Brain microvascular endothelial cell (primary cell): ENCODE measurements around the gene ATRN.
"Not testable (repeated sequence)": the region's sequence is repeated elsewhere in the genome, so short reads cannot be mapped to it uniquely, and the experiment has no call there.

Experiments
- DNase-seq: peaks from one replicate; pipeline ENCODE4 v3.0.0-alpha.2; 2020
- H3K27ac ChIP-seq: fragments of 250-450 bp; sonication (Bioruptor Pico); 2 replicates; pipeline ENCODE4 v1.5.1; 2020; ENCODE audit warnings: mild to moderate bottlenecking, moderate library complexity
- H3K27me3 ChIP-seq: fragments of 250-450 bp; sonication (Bioruptor Pico); replicated peaks from 2 replicates; pipeline ENCODE4 v1.5.1; 2020; ENCODE audit warnings: mild to moderate bottlenecking
- H3K36me3 ChIP-seq: fragments of 250-450 bp; sonication (Bioruptor Pico); replicated peaks from 2 replicates; pipeline ENCODE4 v1.5.1; 2020; ENCODE audit warnings: mild to moderate bottlenecking
- H3K4me3 ChIP-seq: 2 replicates; pipeline ENCODE4 v1.5.1; 2011; ENCODE audit warnings: low read depth, mild to moderate bottlenecking, control low read depth, low read length, moderate library complexity
- in situ Hi-C: cut with HindIII; loops from 2 replicates; pipeline ENCODE4 v1.10.0; 2017; ENCODE audit warnings: low sequenced_read_pairs, low pct_ligation_motif_present
- TF ChIP-seq, protein P1 (sequence below): IDR thresholded peaks from 2 replicates; pipeline ENCODE4 v1.5.1; 2011; ENCODE audit warnings: low read depth, mild to moderate bottlenecking, moderate library complexity, low read length, control low read depth, inconsistent platforms; ENCODE audit errors: missing control alignments

The ATRN gene

DNA sequence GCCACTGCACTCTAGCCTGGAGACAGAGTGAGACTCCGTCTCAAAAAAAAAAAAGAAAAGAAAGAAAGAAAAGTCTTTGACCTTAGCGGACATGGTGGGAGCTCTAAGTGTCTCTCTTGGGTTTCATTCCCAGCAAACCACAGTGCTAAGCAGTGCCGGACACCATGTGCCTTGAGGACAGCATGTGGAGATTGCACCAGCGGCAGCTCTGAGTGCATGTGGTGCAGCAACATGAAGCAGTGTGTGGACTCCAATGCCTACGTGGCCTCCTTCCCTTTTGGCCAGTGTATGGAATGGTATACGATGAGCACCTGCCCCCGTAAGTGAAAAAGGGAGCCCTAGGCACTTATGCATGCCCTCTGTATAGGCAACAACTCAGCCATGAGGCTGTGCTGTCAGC lies 112.9 kb downstream of the ATRN start:
- peaks cover 6% of the 10 kb centered on the region for H3K36me3 ChIP-seq
- TF ChIP-seq, protein P1, sequence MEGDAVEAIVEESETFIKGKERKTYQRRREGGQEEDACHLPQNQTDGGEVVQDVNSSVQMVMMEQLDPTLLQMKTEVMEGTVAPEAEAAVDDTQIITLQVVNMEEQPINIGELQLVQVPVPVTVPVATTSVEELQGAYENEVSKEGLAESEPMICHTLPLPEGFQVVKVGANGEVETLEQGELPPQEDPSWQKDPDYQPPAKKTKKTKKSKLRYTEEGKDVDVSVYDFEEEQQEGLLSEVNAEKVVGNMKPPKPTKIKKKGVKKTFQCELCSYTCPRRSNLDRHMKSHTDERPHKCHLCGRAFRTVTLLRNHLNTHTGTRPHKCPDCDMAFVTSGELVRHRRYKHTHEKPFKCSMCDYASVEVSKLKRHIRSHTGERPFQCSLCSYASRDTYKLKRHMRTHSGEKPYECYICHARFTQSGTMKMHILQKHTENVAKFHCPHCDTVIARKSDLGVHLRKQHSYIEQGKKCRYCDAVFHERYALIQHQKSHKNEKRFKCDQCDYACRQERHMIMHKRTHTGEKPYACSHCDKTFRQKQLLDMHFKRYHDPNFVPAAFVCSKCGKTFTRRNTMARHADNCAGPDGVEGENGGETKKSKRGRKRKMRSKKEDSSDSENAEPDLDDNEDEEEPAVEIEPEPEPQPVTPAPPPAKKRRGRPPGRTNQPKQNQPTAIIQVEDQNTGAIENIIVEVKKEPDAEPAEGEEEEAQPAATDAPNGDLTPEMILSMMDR, result no peak
- no peaks in the 10 kb centered on the region for H3K27me3 ChIP-seq
- DNase-seq, result no peak
- no peak overlapping the region for H3K27ac ChIP-seq
- in situ Hi-C loops, result no loop called here
- no peak overlapping the region for H3K4me3 ChIP-seq

DNA sequence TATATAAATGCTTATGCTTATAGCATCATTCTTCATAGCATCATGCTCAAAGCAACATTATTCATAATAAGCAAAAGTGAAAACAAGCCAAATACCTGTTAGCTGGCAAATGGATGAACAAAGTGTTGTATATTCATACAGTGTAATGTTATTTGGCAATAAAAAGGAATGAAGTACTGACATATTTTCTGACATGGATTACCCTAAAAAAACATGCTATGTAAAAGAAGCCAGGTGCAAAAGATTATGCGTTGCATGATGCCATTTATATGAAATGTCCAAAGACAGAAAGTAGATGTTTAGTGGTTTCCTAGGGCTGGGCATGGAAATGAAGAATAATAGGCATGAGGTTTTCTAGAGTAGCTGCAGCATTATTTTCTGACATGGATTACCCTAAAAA lies 115.3 kb downstream of the ATRN start:
- Histone ChIP-seq H3K4me3 (no peak overlapping the region), H3K27ac (no peak overlapping the region), H3K27me3 (no peaks in the 10 kb centered on the region), H3K36me3 (peaks cover 6% of the 10 kb centered on the region)
- no peak for DNase-seq
- in situ Hi-C loops, result no loop called here
- TF ChIP-seq, protein P1, result no peak

DNA sequence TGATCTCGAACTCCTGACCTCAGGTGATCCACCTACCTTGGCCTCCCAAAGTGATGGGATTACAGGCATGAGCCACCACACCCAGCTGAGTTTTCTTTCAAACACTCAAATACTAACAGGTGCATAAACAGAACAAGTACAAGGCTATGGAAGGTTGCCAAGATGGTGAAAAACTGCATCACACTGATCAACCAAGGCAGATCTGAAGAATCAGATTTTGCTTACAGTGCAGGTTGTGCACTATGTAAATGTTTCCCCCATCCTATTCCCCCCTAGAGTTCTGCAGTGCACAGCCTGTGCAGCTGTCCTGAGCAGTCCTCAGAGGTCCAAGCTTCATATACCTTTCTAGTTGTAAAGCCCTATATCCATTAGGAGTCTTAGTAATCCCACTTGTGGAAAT lies 119.3 kb downstream of the ATRN start:
- in situ Hi-C loops, result no loop called here
- Histone ChIP-seq H3K27ac (no peak overlapping the region), H3K27me3 (no peaks in the 10 kb centered on the region), H3K4me3 (no peak overlapping the region), H3K36me3 (peaks cover 22% of the 10 kb centered on the region)
- TF ChIP-seq, protein P1, result no peak
- no peak for DNase-seq

DNA sequence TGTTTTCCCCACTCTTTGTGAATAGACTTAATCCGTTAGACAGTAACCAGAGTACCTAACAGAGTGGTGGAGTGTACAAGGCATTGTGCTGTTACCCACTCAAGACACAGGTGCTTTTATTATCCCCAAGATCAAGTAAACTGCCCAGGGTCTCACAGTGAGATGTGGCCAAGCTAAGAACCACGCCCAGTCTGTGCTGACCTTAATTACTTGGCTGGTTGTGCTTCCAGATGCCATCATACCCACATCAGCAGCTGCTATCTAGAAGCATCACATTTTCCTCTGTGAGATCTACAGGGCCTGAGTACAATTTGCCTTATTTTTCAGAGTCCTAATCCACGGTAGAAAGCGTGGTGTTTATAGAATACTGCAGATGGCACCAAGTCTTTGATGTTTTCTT lies 122.1 kb downstream of the ATRN start:
- Histone ChIP-seq H3K27ac (no peak overlapping the region), H3K4me3 (no peak overlapping the region), H3K27me3 (no peaks in the 10 kb centered on the region), H3K36me3 (peaks cover 26% of the 10 kb centered on the region)
- TF ChIP-seq, protein P1, result no peak
- DNase-seq, result no peak
- in situ Hi-C loops, result no loop called here

DNA sequence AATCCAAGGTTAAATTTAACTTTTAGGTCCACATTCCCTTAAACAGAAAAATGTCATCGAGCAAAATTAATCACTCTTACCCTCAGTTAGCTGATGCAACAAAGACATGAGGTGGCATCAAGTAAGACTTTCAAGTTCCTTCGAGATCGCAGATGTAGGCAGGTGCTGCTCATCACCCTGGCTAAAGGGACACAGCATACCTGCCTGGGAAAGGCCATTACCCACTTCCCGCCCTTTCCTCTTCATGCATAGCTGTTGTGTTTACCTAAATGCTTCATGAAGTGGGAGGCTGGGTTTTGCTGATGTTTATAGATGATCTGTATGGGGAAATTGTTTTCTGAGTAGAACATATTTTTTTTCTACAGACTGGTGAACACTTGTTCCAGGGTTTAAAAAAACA lies 124.7 kb downstream of the ATRN start:
- in situ Hi-C loops, result no loop called here
- TF ChIP-seq, protein P1, result no peak
- Histone ChIP-seq H3K4me3 (no peak overlapping the region), H3K27me3 (no peaks in the 10 kb centered on the region), H3K36me3 (peaks cover 31% of the 10 kb centered on the region), H3K27ac (no peak overlapping the region)
- DNase-seq, result no peak

DNA sequence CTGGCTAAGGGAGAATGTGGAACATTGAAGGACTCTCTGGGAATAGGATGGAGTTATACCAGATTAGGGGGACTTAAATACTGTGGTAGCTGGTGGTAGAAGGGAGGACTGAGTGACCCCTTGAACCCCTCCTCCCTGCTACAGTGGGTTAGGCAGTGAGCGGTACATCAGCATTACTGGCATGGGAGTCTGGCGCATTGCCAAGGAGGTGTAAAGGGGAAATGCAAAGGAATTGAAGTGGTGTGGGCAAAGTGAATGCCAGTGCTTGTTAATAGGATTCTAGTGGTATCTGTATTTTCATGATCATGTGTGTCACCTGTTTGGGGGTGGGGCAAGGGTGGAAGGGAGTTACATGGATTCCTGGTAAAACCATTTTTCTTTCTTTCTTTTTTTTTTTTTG lies 132.3 kb downstream of the ATRN start:
- H3K36me3 ChIP-seq, result peaks cover 15% of the 10 kb centered on the region
- H3K4me3 ChIP-seq, result no peak overlapping the region
- no peak for DNase-seq
- TF ChIP-seq, protein P1, result no peak
- no peaks in the 10 kb centered on the region for H3K27me3 ChIP-seq
- in situ Hi-C loops, result no loop called here
- H3K27ac ChIP-seq, result no peak overlapping the region

DNA sequence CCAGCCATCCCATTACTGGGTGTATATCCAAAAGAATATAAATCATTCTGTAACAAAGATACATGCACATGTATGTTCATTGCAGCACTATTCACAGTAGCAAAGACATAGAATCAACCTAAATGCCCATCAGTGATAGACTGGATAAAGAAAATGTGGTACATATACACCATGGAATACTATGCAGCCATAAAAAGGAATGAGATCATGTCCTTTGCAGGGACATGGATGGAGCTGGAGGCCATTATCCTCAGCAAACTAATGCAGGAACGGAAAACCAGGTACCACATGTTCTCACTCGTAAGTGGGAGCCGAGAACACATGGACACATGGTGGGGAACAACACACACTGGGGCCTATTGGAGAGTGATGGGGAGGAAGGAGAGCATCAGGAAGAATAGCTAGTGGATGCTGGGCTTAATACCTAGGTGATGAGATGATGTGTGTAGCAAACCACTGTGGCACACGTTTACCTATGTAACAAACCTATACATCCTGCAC lies 134.6 kb downstream of the ATRN start:
- DNase-seq, in situ Hi-C loops, H3K27ac ChIP-seq, H3K4me3 ChIP-seq, H3K27me3 ChIP-seq: not testable (repeated sequence)
- H3K36me3 ChIP-seq, result peaks cover 10% of the 10 kb centered on the region
